Measurements from ENCODE around the gene PLCB1.

- TF ChIP-seq CTCF (conservative IDR thresholded peaks at IDR 0.05; ENCODE audit: low read length) (no peak), EZH2phosphoT487 (IDR thresholded peaks at IDR 0.05; ENCODE audit: borderline replicate concordance) (no peak)
Observed at GRCh38 chr20:8912731-8913130, 780.7 kb downstream of the PLCB1 start.
